ENCODE data around the gene IER3IP1. TPM values are rescaled to one million over a fixed set of nuclear protein-coding genes. Genes with fewer than 3 reads are reported as not detected.

The IER3IP1 gene
- 10 to 100 TPM; 15.0 to 20.0 (median 18.3) TPM for total RNA-seq (2021; fragmentation: NEBNext Ultra II Directional; extraction: Animal tissue kit (Norgen Biotek cat#: 25700))
- long read RNA-seq, transcript IER3IP1-201 (3 exons, 3,689 nt) = major isoform, 156 of 162 reads
- long read RNA-seq, partial matches to known transcripts = 0 of 162 reads
- long read RNA-seq, other reads (novel, unspliced or antisense) = 6 of 162 reads

DNA sequence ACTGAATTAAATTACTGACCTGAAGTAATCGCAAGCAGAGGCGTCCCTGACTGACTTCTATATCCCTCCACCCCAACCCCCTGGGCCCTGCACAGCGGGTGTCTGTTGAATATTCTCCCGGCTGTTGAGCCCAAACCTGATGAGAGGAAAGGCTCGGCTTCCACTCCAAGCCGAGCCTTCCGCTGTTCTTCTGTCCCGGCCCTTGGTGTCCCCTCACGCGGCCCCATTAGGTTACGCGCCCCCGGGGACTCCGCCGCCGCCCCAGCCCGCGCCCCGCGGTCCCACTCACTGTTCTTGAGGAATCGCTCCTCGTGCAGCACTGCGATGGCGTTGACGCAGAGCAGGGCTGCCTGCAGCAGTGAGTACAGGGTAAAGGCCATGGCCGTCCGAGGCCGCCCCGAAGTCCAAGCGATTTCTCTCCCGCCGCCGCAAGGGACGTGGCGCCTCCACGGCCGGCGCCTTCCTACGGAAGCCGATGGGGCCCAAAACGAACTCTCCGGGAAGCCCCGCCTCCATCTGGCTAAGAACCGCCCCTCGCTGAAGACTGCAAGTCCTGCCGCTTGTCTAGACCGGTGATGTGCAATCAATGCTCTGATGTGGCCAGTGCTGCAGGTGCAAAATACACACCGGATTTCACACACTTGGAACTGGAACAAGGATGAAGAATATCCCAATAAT, at the start of gene IER3IP1:
TSS of gene IER3IP1 (minus strand) at position 467 of the 678 bp plus-strand sequence. CDS start at position 380, 87 bp downstream.
- Mint-ChIP-seq H3K27me3 (ENCODE audit: insufficient read depth) (peaks cover 7% of the 10 kb centered on the region), H3K4me3 (no peak within 1 kb of the TSS), H3K4me1 (ENCODE audit: low read depth) (no peaks in the 10 kb centered on the region), H3K9me3 (no peaks in the 10 kb centered on the region), H3K36me3 (ENCODE audit: low read depth) (no peaks in the 10 kb centered on the region), H3K27ac (no peak within 1 kb of the TSS)
- TF ChIP-seq, protein P1, sequence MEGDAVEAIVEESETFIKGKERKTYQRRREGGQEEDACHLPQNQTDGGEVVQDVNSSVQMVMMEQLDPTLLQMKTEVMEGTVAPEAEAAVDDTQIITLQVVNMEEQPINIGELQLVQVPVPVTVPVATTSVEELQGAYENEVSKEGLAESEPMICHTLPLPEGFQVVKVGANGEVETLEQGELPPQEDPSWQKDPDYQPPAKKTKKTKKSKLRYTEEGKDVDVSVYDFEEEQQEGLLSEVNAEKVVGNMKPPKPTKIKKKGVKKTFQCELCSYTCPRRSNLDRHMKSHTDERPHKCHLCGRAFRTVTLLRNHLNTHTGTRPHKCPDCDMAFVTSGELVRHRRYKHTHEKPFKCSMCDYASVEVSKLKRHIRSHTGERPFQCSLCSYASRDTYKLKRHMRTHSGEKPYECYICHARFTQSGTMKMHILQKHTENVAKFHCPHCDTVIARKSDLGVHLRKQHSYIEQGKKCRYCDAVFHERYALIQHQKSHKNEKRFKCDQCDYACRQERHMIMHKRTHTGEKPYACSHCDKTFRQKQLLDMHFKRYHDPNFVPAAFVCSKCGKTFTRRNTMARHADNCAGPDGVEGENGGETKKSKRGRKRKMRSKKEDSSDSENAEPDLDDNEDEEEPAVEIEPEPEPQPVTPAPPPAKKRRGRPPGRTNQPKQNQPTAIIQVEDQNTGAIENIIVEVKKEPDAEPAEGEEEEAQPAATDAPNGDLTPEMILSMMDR (IDR thresholded peaks at IDR 0.05) = no peak; the same call in 1 of the 2 replicates
- peak; percentile 91 for DNase-seq

DNA sequence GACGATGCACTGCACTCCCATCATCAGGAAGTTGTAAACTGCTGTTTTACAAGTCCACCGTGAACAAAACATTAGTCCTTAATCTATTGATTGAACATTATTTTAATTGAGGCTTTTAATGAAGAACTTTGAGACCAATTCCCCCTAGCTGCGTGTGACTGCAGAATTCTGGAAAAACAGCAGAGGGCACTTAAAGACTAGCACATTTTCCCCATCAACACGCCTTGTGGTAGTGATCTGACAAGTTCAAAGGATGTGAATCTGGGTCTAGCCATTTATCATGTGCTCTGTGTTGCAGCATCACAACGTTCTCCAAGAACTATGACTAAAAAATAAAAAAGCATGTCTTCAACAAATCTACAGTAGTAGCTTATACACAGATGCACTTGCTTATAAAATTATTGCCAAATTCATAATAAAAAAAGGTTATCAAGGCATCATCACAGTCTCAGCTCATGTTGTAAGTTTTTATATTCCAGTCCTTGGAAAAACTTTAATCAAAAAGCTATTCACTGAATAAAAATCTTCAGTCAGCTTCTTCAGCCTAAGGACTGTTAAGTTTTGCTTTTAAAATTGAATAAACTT, 39.5 kb upstream of the IER3IP1 start:
- no peaks in the 10 kb centered on the region for H3K4me1 Mint-ChIP-seq (ENCODE audit: low read depth)
- no peaks in the 10 kb centered on the region for H3K36me3 Mint-ChIP-seq (ENCODE audit: low read depth)
- H3K27me3 Mint-ChIP-seq (ENCODE audit: insufficient read depth) = peaks cover 27% of the 10 kb centered on the region
- DNase-seq = peak; percentile 54
- no peaks in the 10 kb centered on the region for H3K9me3 Mint-ChIP-seq
- H3K4me3 Mint-ChIP-seq = no peak overlapping the region
- H3K27ac Mint-ChIP-seq = no peak overlapping the region
- TF ChIP-seq, protein P1 (IDR thresholded peaks at IDR 0.05) = peak; percentile 78

- TF ChIP-seq, protein P1 (IDR thresholded peaks at IDR 0.05) = no peak
- Mint-ChIP-seq H3K27me3 (ENCODE audit: insufficient read depth) (peaks cover 28% of the 10 kb centered on the region), H3K36me3 (ENCODE audit: low read depth) (no peaks in the 10 kb centered on the region), H3K9me3 (no peaks in the 10 kb centered on the region), H3K27ac (no peak overlapping the region), H3K4me1 (ENCODE audit: low read depth) (no peaks in the 10 kb centered on the region), H3K4me3 (no peak overlapping the region)
- DNase-seq = no peak
Measured at GRCh38 chr18:47209171-47209570, 33.0 kb upstream of the IER3IP1 start.

DNA sequence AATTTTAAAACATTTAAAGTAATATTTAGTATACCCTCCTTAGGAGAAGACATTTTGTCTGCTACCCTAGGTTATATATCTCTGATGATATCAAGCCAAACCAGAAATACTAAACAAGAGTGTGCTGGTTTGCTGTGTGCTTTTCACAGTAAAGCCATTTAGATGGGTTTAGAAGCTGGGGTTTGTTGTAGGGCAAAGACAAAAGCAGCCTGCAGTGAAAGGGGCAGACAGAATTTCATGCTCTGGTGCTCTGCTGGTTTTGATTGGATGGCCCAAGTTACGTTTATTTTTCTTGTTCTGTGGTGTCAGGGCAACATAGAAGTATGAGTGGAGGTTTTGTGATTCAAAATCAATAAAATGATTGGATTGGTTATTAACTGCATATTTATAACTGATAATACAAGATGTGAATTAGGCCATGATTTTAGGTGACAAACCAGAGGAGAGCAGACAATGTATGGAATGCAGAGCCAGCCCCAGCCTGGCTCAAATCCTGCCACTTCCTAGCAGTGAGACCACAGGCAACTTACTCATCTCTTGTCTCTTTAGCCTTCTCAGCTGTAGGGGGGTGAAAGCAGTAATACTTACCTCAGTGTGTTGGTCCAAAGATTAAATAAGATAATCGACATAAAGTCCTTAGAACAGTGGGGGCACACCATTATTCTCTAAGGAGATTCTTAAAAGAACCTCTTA, 30.9 kb upstream of the IER3IP1 start:
- Mint-ChIP-seq H3K27me3 (ENCODE audit: insufficient read depth) (peaks cover 23% of the 10 kb centered on the region), H3K36me3 (ENCODE audit: low read depth) (no peaks in the 10 kb centered on the region), H3K9me3 (no peaks in the 10 kb centered on the region), H3K27ac (no peak overlapping the region), H3K4me1 (ENCODE audit: low read depth) (no peaks in the 10 kb centered on the region), H3K4me3 (no peak overlapping the region)
- DNase-seq = no peak
- TF ChIP-seq, protein P1 (IDR thresholded peaks at IDR 0.05) = no peak

DNA sequence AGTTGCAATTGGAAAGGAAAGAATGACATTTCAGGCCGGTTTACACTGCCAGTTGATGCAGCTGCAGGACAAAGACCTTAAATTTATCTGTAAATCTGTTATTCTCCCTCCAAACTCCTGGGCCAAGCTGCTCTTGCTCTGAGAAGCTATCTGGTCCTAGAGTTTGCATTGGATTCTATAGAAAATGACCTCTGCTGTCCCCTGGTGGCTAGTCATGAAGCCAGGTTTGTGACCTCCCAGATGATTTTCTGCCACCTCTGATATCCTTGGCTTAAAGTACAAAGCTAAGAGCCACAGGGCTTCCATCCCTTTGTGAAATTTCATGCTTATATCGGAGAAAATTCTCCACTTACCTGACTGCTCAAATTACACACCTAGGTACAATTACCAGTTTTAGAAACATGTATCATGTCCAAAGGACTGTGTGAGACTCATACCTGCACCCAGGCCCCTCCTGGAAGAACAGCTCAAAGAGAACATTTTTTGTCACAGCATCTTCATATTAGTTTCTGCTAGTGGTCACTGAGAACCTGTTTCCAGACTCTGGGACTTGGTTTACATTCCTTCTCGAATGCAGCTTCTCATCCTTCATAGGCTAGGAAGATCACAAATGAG, 28.9 kb upstream of the IER3IP1 start:
- H3K4me3 Mint-ChIP-seq = no peak overlapping the region
- TF ChIP-seq, protein P1 (IDR thresholded peaks at IDR 0.05) = peak; percentile 88
- H3K4me1 Mint-ChIP-seq (ENCODE audit: low read depth) = no peaks in the 10 kb centered on the region
- DNase-seq = peak; percentile 41
- no peak overlapping the region for H3K27ac Mint-ChIP-seq
- peaks cover 8% of the 10 kb centered on the region for H3K27me3 Mint-ChIP-seq (ENCODE audit: insufficient read depth)
- no peaks in the 10 kb centered on the region for H3K9me3 Mint-ChIP-seq
- H3K36me3 Mint-ChIP-seq (ENCODE audit: low read depth) = no peaks in the 10 kb centered on the region
